Activated T-helper 1 cell treated with anti-CD3 and anti-CD28 coated beads, Interleukin-12 subunit alpha, Interleukin-12 subunit beta, Interleukin-2, Interleukin-4 antibody, amounts not matched to agents 30 ng/mL and 10 ng/mL and 1 ng/mL, durations not matched to agents 14 hours and 24 hours and 36 hours (primary cell): Measurements from ENCODE around the gene TMEM82. TPM values are rescaled to one million over a fixed set of nuclear protein-coding genes. Genes with fewer than 3 reads are reported as not detected.

Experiments
- DNase-seq: peaks from one replicate; pipeline ENCODE4 v3.0.0; 2021; ENCODE audit warnings: low spot score
- H3K27ac Mint-ChIP-seq: one replicate; pipeline ENCODE4 v1.8.0; 2021; ENCODE audit warnings: mild to moderate bottlenecking, mixed read lengths
- H3K27me3 Mint-ChIP-seq: one replicate; pipeline ENCODE4 v1.8.0; 2022; ENCODE audit warnings: mild to moderate bottlenecking, moderate library complexity, mixed read lengths; ENCODE audit not compliant: insufficient read depth
- H3K36me3 Mint-ChIP-seq: one replicate; pipeline ENCODE4 v1.8.0; 2021; ENCODE audit warnings: low read depth, mixed read lengths
- H3K4me1 Mint-ChIP-seq: one replicate; pipeline ENCODE4 v1.8.0; 2021; ENCODE audit warnings: low read depth, mixed read lengths
- H3K4me3 Mint-ChIP-seq: one replicate; pipeline ENCODE4 v1.8.0; 2021; ENCODE audit warnings: mild to moderate bottlenecking, moderate library complexity, mixed read lengths
- H3K9me3 Mint-ChIP-seq: one replicate; pipeline ENCODE4 v1.8.0; 2021; ENCODE audit warnings: mixed read lengths
- intact Hi-C: fragments of 100-400 bp; cut with micrococcal nuclease; formaldehyde crosslinking; loops from one replicate; pipeline ENCODE4 v1.15.1; 2024
- total RNA-seq: library from RNA; stranded (reverse); gene quantifications from 2 replicates; pipeline ENCODE4 v1.2.3, GENCODE V29; 2022

The TMEM82 gene
- total RNA-seq, 1 donor from 2014 or later = not detected

GRCh38 chr1:15744122-15744679, 1.9 kb downstream of the TMEM82 start:
- intact Hi-C loops = no loop called here
- H3K4me1 Mint-ChIP-seq = peaks cover 6% of the 10 kb centered on the region
- H3K4me3 Mint-ChIP-seq = no peak overlapping the region
- H3K27ac Mint-ChIP-seq = no peak overlapping the region
- H3K9me3 Mint-ChIP-seq = no peaks in the 10 kb centered on the region
- no peaks in the 10 kb centered on the region for H3K36me3 Mint-ChIP-seq
- H3K27me3 Mint-ChIP-seq = no peaks in the 10 kb centered on the region
- DNase-seq = no peak

DNA sequence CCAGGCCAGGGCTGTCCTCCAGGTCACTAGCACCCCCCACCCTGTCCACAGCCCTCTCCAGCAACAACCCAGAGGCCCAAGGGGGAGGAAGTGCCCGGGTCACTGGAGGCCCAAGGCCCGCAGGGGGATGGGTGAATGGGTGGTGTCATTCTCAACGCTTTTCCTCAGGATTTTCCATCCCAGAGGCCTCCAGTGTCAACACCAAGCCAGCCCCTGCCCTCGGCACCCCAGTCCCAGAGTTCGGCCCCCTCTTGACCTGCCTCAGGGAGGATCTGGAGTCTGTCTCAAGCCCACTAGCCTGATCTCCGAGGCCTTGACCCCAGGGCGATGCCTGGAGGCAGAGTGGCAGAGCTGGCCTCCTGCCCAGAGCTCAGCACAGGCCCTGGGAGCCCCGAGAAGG, 5.1 kb downstream of the TMEM82 start:
- Mint-ChIP-seq H3K27ac (no peak overlapping the region), H3K4me1 (no peaks in the 10 kb centered on the region), H3K36me3 (no peaks in the 10 kb centered on the region), H3K9me3 (no peaks in the 10 kb centered on the region), H3K4me3 (no peak overlapping the region), H3K27me3 (peaks cover 5% of the 10 kb centered on the region)
- DNase-seq = no peak
- intact Hi-C loops = no loop called here

DNA sequence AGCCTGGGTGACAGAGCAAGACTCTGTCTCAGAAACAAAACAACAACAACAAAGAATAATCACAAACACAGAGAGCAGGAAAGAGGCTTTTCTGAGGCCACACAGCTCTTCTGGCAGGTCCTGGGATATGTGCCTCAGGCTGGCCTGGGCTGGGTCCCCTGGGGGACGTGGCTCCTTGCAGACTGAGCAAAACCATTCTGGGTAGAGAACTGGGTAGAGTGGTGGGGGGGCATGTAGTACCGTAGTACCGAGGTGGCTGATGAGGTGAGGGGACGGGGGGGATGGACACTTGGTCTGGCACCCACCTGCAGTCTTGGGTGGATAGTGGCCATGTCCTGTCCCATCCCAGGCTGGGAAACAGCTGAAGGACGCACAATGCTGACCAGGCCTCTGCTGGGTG, 6.0 kb downstream of the TMEM82 start:
- H3K27ac Mint-ChIP-seq = no peak overlapping the region
- intact Hi-C loops = no loop called here

DNA sequence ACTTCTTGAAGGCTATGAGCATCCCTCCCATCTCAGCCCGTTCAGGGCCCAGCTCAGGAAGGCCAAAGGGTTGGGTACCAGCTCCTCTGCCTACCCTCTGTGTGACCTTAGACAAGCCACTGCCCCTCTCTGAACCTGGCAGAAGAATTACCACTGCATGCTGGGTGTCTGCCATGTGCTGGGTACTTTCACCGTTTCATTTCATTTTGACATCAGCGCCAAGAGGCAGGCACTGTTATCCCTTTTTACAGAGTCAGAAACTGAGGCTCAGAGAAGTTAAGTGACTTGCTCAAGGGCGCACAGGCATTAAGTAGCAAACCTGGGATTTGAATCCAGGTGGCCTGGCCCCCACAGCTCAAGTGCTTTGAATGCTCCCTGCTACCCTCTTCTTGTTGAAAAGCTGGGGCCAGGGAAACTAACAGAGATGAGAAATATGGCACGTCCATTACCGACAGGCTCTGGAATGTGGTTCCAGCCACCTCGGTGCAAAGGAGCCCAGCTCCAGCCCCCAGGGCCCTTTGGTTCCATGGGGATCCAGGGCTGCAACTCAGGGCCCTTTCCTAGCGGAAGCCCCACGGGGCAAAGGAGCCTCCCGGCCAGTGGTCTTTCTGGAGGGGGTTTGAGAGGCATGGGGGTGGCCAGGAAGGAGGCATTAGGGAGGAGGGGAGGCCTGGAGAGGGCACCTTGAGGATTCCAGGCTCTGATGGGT, 6.5 kb downstream of the TMEM82 start:
- intact Hi-C loops = no loop called here
- Mint-ChIP-seq H3K27ac (no peak overlapping the region), H3K4me1 (no peaks in the 10 kb centered on the region), H3K27me3 (peaks cover 5% of the 10 kb centered on the region), H3K36me3 (no peaks in the 10 kb centered on the region), H3K4me3 (no peak overlapping the region), H3K9me3 (no peaks in the 10 kb centered on the region)
- DNase-seq = no peak

More for the DNA sequence above, 6.0 kb downstream of the TMEM82 start:
- no peaks in the 10 kb centered on the region for H3K4me1 Mint-ChIP-seq
- DNase-seq = no peak
- no peaks in the 10 kb centered on the region for H3K36me3 Mint-ChIP-seq
- H3K27me3 Mint-ChIP-seq = peaks cover 5% of the 10 kb centered on the region
- no peak overlapping the region for H3K4me3 Mint-ChIP-seq
- no peaks in the 10 kb centered on the region for H3K9me3 Mint-ChIP-seq

DNA sequence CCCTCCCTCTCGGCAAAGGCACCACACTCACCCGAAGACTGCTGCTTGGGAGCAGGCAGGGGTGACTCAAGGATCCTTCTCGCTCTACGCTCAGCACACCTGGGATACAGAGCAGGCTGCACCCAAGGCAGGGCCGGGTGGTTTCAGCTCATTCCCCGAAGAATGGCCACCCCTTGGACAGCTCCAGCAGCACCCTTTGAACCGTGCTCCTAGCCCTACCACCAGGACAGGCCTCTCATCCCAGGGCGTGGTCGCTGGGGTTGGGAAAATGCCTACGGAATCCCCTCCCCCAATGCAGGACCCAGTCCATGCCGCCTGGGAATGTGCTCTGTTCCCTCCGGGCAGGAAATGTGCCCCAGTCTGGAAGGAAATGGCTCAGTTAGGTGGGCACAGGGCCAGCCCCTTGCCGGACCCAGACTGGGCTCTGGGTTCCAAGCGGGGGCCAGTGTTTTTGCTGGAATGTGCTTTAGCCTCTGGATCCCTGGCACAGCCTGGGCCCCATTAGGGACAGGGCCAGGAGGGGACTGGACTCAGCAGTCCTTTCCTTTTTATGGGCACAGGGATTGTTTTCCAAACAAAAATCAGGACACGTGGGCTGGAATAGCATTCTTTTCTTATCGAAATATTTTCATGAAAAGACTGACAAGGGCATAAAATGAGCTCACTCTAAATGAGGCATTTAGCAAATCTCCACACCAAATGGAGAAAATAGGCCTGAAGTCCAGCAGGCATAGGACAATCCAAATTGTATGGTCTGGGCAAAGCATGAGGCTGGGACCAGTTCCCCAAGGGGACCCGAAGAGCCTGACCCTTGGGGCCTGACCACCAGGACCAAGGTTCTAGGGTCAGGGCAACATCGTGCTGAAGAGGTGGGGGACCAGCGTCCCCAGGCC, 7.3 kb downstream of the TMEM82 start:
- H3K4me3 Mint-ChIP-seq = no peak overlapping the region
- no peak overlapping the region for H3K27ac Mint-ChIP-seq
- H3K27me3 Mint-ChIP-seq = peaks cover 5% of the 10 kb centered on the region
- H3K9me3 Mint-ChIP-seq = no peaks in the 10 kb centered on the region
- no peak for DNase-seq
- no peaks in the 10 kb centered on the region for H3K36me3 Mint-ChIP-seq
- intact Hi-C loops = no loop called here
- no peaks in the 10 kb centered on the region for H3K4me1 Mint-ChIP-seq

DNA sequence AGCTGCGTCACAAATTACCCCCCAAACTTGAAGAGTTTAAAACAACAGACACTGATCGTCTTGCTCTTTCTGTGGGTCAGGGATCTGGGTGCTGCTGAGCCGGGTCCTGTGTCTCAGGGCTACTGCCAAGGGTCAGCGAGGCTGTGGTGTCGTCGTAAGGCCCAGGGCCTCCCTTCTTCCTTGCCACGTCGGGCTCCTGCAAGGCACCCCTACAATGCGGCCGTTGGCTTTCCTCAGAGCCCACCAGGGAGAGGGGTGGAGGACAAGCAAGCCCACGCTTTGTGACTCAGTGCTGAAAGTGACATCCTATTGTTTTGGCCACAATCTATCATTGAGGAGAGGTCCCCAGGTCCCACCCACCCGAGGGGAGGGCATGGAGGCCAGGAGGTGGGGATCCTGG, 8.6 kb downstream of the TMEM82 start:
- intact Hi-C loops = no loop called here
- Mint-ChIP-seq H3K4me3 (no peak overlapping the region), H3K4me1 (no peaks in the 10 kb centered on the region), H3K27ac (no peak overlapping the region), H3K36me3 (no peaks in the 10 kb centered on the region), H3K27me3 (peaks cover 12% of the 10 kb centered on the region), H3K9me3 (no peaks in the 10 kb centered on the region)
- no peak for DNase-seq

GRCh38 chr1:15751717-15752116, 9.4 kb downstream of the TMEM82 start:
- peaks cover 5% of the 10 kb centered on the region for H3K4me1 Mint-ChIP-seq
- H3K27me3 Mint-ChIP-seq = peaks cover 19% of the 10 kb centered on the region
- no peak overlapping the region for H3K27ac Mint-ChIP-seq
- intact Hi-C loops = no loop called here
- DNase-seq = no peak
- H3K4me3 Mint-ChIP-seq = no peak overlapping the region
- H3K36me3 Mint-ChIP-seq = no peaks in the 10 kb centered on the region
- H3K9me3 Mint-ChIP-seq = no peaks in the 10 kb centered on the region

GRCh38 chr1:15753776-15754175, 11.5 kb downstream of the TMEM82 start:
- H3K27ac Mint-ChIP-seq = no peak overlapping the region
- H3K36me3 Mint-ChIP-seq = no peaks in the 10 kb centered on the region
- H3K4me3 Mint-ChIP-seq = no peak overlapping the region
- H3K27me3 Mint-ChIP-seq = peaks cover 30% of the 10 kb centered on the region
- no peaks in the 10 kb centered on the region for H3K9me3 Mint-ChIP-seq
- intact Hi-C loops = no loop called here
- H3K4me1 Mint-ChIP-seq = peaks cover 5% of the 10 kb centered on the region
- no peak for DNase-seq

DNA sequence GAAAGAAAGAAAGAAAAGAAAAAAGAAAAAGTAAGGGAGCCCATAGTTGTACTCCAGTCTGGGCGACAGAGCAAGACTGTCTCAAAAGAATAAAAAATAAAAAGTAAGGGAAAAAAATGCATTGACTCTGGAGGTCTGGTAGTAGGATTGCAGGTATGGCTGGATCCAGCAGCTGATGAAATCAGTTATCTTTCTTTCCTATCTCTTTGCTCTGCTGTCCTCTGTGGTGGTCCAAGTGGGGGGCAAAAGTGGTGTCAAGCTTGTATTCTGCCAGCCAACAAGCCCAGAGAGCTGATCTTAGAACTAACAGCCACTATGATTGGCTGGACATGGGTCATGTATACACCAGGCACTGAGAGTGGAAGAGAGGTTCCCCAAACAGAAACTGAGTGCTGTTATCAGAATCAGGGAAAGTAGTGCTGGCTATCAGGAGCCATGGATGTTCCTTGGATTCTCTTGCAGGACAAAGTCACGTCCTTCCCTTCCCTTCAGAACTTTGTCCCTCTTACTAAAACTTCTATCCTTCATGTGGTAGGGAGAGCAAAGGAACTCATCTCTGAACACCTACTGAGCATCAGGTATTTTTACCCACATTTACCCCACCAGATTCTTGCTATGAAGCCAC, 12.8 kb downstream of the TMEM82 start:
- intact Hi-C loops = no loop called here
- H3K9me3 Mint-ChIP-seq = no peaks in the 10 kb centered on the region
- DNase-seq = no peak
- H3K4me3 Mint-ChIP-seq = no peak overlapping the region
- no peak overlapping the region for H3K27ac Mint-ChIP-seq
- peaks cover 5% of the 10 kb centered on the region for H3K4me1 Mint-ChIP-seq
- H3K27me3 Mint-ChIP-seq = peaks cover 38% of the 10 kb centered on the region
- no peaks in the 10 kb centered on the region for H3K36me3 Mint-ChIP-seq

GRCh38 chr1:15755646-15756040, 13.3 kb downstream of the TMEM82 start:
- peaks cover 43% of the 10 kb centered on the region for H3K27me3 Mint-ChIP-seq
- DNase-seq = no peak
- H3K4me3 Mint-ChIP-seq = no peak overlapping the region
- no peaks in the 10 kb centered on the region for H3K36me3 Mint-ChIP-seq
- intact Hi-C loops = no loop called here
- no peaks in the 10 kb centered on the region for H3K9me3 Mint-ChIP-seq
- H3K4me1 Mint-ChIP-seq = peaks cover 5% of the 10 kb centered on the region
- no peak overlapping the region for H3K27ac Mint-ChIP-seq

DNA sequence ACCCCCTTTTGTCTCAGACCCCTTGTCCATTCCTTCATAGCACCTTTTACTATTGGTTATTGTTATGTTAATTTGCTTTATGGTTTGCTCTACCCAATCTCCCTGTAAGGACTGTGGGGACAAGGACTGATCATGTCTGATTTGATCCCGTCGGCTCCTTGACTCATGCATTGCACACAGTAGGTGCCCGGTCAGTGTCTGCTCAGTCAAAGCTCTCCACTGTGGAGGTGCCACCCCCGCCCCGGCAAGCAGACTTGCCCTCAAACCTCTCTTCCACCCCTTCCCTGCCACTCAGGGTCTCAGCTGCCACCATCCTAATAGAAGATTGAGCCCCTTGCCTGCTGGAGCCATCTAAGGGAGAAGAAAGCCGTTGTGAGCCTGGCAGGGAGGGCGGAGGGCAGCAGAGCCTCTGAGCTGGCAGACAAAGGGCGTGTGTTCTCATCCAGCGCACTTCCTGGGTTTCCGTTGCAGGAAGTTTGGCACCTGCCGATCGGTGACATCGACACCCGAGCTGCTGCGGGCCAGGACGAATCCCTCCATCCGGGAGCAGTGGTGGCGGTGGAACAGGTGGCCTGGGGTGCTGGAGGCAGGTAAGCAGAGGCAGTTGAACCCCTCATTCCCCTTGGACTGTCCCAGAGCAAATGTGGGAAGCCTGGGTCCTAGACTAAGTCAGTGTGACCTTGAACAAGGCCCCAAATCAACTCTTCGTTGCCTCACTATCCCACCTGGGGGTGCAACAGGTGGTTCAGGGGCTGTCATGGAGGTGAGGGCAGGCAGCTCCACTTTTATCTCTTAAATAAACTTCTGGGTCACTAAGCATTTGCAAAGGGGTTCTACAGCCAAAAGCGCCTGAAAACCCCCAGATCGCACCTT, 14.1 kb downstream of the TMEM82 start:
- Mint-ChIP-seq H3K4me3 (no peak overlapping the region), H3K36me3 (no peaks in the 10 kb centered on the region), H3K9me3 (no peaks in the 10 kb centered on the region), H3K4me1 (peaks cover 5% of the 10 kb centered on the region), H3K27ac (no peak overlapping the region), H3K27me3 (peaks cover 47% of the 10 kb centered on the region)
- intact Hi-C loops = no loop called here
- DNase-seq = no peak

DNA sequence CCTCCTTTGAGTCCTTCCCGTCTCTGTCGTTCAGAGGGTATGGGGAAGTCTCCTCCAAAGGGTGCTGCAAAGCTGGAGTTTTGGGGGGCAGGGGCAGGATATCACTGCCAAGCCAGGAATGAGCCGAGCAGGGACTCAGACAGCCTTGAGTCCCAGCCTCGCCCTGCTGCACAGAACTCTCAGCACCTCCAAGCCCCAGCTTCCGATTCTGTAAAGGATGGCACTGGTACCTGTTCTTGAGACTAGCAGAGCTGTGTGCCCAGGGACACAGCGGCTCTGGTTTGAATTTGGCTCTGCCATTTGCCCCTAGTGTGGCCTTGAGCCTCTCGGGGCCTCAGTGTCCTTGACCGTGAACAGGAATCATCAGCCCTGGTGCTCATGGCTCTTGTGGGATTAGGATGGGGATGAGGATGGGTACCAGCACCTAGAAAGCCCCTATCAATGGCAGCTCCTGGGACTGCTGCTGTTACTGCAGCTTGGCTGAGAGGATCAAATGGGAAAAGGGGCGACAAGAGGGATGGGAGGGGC, 14.8 kb downstream of the TMEM82 start:
- DNase-seq = no peak
- no peaks in the 10 kb centered on the region for H3K9me3 Mint-ChIP-seq
- H3K36me3 Mint-ChIP-seq = no peaks in the 10 kb centered on the region
- intact Hi-C loops = no loop called here
- no peak overlapping the region for H3K27ac Mint-ChIP-seq
- no peak overlapping the region for H3K4me3 Mint-ChIP-seq
- H3K27me3 Mint-ChIP-seq = peaks cover 46% of the 10 kb centered on the region
- peaks cover 5% of the 10 kb centered on the region for H3K4me1 Mint-ChIP-seq
